VCaP (cell line): ENCODE measurements around the gene SNCB.

Source experiments
- H3K27ac ChIP-seq: fragments of 450-650 bp; 2 replicates; pipeline ENCODE4 v1.5.1; 2017
- CTCF ChIP-seq: fragments of 450-650 bp; conservative IDR thresholded peaks from 2 replicates; pipeline ENCODE4 v1.5.1; 2017; ENCODE audit warnings: mild to moderate bottlenecking, moderate library complexity

Gene SNCB

DNA sequence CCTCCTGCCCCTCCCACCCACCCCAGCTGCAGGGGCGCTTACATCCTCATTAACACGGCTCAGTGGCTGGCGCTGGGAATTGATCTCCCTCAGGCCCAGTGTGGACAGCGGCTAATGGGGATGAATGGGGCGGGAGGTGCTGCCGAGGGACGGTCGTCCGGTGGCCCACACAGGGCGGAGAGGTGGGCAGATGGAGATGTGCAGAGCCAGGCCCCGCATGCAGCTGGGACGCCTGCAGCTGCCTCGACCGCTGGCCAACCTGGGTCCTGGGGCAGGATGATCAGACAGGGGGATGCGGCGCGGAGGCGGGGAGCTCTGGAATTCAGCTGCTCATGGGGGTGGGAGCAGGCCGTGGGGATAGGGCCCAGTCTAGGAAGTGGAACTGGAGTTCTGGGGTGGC, 34.6 kb upstream of the SNCB start:
- no peak overlapping the region for H3K27ac ChIP-seq

DNA sequence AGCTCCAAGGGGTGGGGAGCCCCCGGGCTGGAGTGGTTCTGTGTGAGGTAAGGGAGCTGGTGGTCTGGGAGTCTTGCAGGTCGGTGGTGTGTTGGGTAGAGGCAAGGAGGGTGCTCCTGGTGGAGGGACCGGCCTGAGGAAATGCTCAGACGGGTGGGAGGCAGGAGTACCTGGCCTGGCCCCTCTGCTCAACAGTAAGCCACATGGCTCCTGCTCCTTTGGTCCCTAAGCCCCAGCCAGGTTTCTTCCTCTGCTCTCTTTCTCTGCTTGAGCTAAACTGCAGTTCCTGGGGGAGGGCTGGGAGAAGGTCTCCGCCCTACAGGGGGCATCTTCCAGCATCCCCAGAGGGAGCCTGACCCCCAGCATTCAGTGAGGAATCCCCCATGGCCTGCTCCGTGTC, 34.1 kb upstream of the SNCB start:
- TF ChIP-seq CTCF = no peak

More for the DNA sequence above, 34.6 kb upstream of the SNCB start:
- TF ChIP-seq CTCF = no peak

GRCh38 chr5:176663566-176663965, 33.2 kb upstream of the SNCB start:
- H3K27ac ChIP-seq = no peak overlapping the region
- no peak for TF ChIP-seq CTCF

More for the DNA sequence above, 34.1 kb upstream of the SNCB start:
- no peak overlapping the region for H3K27ac ChIP-seq

DNA sequence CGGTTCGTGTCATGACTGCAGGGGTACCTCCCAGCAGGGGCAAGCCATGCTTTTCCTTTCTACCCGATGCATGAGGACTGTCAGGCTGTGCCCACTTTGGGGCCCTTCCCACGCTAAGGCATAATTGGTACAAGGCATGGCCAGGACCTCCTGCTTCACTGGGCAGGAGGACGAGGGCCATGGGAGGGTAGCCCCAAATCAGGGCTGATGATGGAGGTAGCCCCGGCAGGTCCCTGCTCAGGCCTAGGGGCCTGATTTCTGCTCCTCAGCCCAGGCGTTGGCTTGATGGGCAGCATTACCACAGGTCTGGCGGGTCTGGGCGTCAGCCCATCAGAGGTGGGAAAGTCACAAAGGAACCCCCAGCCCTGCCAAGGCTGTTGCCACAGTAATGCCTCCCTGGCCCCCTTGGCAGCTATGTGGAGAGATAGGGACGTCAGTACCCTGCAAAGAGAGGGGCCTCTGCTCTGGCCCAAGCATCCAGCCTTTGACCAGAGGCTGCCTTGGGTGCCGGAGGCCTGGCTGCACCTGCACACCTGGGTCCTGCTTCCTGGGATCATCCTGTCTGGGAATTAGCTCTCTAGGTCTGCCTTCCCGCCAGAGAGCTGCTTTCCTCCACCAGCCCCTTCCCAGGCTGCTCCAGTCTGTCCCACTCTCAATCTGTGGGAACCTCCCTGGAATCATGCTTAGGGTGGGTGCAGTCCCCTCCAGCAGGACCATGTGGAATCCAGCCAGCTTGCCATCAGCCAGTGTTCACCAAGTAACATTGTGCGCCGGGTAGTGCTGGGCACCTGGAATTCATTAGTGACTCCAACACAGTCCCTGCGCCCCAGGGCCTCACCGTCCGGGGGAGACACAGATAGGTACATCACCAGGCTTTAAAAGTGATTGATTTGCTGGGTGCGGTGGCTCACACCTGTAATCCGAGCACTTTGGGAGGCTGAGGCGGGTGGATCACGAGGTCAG, 32.3 kb upstream of the SNCB start:
- TF ChIP-seq CTCF = no peak
- no peak overlapping the region for H3K27ac ChIP-seq

DNA sequence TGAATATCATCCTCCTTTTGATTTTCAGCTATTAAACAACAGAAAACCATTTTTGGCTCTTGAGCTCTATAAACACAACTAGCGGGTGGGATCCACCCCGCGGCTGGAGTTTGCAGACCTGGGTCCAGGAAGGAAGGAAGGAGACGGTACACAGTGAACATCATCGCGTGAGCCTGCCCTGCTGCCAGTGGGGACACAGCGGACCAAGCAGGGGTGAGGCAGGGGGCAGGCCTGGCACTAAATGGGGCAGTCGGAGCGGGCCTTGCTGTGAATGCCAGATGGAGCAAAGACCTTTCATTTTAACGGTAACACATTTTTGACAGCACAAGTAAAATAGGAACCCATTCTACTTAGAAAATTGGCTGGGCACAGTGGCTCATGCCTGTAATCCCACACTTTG, 31.3 kb upstream of the SNCB start:
- no peak for TF ChIP-seq CTCF

DNA sequence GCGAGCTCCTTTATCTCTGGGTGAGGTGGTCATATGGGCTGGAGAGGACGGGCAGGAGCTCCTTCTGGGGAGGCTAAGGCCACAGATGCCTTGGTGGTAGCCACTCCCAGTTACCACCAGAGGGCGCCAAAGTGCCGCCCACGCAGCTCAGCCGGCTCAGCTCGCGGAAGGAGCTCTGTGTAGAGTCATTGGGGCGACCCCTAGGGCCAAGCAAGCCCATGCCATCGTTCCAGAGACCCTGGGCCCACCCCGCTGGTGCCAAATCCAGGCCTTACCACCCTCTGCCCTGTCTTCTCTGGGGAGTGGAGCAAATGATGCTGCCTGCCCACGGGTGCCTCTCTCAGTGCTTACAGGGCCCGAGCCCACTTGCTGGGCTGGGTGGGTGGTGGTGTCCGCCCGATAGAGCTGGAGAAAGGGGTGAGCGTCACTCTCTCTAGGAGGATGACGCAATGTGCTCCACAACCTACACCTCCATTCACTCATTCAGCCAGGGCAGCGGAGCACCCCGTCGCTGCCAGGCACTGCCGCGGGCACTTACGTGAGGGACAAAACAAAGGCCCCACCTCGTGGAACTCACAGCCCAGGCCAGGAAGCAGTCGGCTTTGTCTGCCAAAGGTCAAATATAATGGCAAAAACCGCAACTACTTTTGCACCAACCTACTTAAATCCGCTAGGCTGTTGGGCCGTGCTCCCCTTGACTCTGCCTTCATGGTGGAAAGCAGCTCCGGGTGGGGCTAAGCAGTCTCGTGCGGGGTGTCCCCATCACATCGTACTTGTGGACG, 30.7 kb upstream of the SNCB start:
- TF ChIP-seq CTCF = peak; percentile 100
- H3K27ac ChIP-seq = peak overlapping the region; percentile 11; the same call in 1 of the 2 replicates

More for the DNA sequence above, 31.3 kb upstream of the SNCB start:
- no peak overlapping the region; the same call in 1 of the 2 replicates for H3K27ac ChIP-seq

DNA sequence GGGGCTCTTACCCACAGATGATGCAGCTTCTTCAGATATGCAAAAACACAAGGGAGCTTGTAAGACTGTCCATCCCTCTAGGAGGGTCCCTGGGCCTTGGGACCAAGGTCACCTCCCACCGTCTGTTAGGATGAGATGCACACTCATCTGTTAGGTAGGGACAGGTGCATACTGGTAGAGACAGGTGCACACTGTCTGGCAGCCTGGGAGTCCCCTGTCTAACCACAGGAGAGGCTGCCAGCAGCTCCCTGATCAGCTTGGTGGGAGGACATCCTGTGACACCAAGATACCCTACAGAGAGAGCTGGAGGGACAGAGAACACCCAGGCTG, 30.2 kb upstream of the SNCB start:
- TF ChIP-seq CTCF = no peak
- peak overlapping the region; percentile 11; the same call in 1 of the 2 replicates for H3K27ac ChIP-seq
